Eye (tissue), 1 donor: ENCODE results near the gene SCYL3.
A peak's percentile ranks its signal among the peaks of the same experiment; 100 is the strongest.
"Not testable (repeated sequence)": the region's sequence is repeated elsewhere in the genome, so short reads cannot be mapped to it uniquely, and the experiment has no call there.

Source experiments
- DNase-seq: peaks from one replicate; pipeline ENCODE4 v3.0.0-alpha.2; 2015

The SCYL3 gene

GRCh38 chr1:169867012-169867675, 26.6 kb downstream of the SCYL3 start:
- DNase-seq: no peak

- no peak for DNase-seq
Observed at GRCh38 chr1:169866577-169866976, 27.1 kb downstream of the SCYL3 start.

- not testable (repeated sequence) for DNase-seq
Observed at GRCh38 chr1:169864531-169864930, 29.2 kb downstream of the SCYL3 start.

GRCh38 chr1:169860750-169861149, 32.9 kb downstream of the SCYL3 start:
- no peak for DNase-seq

GRCh38 chr1:169860187-169860586, 33.5 kb downstream of the SCYL3 start:
- DNase-seq: no peak

- DNase-seq: no peak
Observed at GRCh38 chr1:169859001-169859400, 34.7 kb downstream of the SCYL3 start.

- peak; percentile 12 for DNase-seq
Observed at GRCh38 chr1:169858467-169858866, 35.2 kb downstream of the SCYL3 start.

GRCh38 chr1:169853341-169853740, 40.4 kb downstream of the SCYL3 start:
- DNase-seq: no peak

GRCh38 chr1:169849346-169850022, 44.2 kb downstream of the SCYL3 start:
- no peak for DNase-seq

- no peak for DNase-seq
Observed at GRCh38 chr1:169848456-169848855, 45.2 kb downstream of the SCYL3 start.

- DNase-seq: no peak
Observed at GRCh38 chr1:169844941-169845608, 48.6 kb downstream of the SCYL3 start.

GRCh38 chr1:169838942-169839341, 54.8 kb downstream of the SCYL3 start:
- DNase-seq: no peak

GRCh38 chr1:169836198-169836597, 57.5 kb downstream of the SCYL3 start:
- no peak for DNase-seq

GRCh38 chr1:169835647-169836046, 58.0 kb downstream of the SCYL3 start:
- no peak for DNase-seq

GRCh38 chr1:169834869-169835268, 58.8 kb downstream of the SCYL3 start:
- DNase-seq: no peak

GRCh38 chr1:169833179-169833901, 60.4 kb downstream of the SCYL3 start:
- no peak for DNase-seq

- DNase-seq: no peak
Observed at GRCh38 chr1:169829671-169830070, 64.0 kb downstream of the SCYL3 start.

GRCh38 chr1:169824153-169824552, 69.5 kb downstream of the SCYL3 start:
- no peak for DNase-seq

GRCh38 chr1:169821500-169821899, 72.2 kb downstream of the SCYL3 start:
- DNase-seq: no peak

- DNase-seq: no peak
Observed at GRCh38 chr1:169816617-169817016, 77.1 kb downstream of the SCYL3 start.

- no peak for DNase-seq
Observed at GRCh38 chr1:169814265-169814664, 79.4 kb downstream of the SCYL3 start.

- DNase-seq: no peak
Observed at GRCh38 chr1:169812131-169812530, 81.6 kb downstream of the SCYL3 start.

GRCh38 chr1:169811418-169812035, 82.2 kb downstream of the SCYL3 start:
- DNase-seq: not testable (repeated sequence)
